Measurements from ENCODE around the gene LXN. TPM values are rescaled to one million over a fixed set of nuclear protein-coding genes. Genes with fewer than 3 reads are reported as not detected.

The LXN gene
- total RNA-seq, 1 donor from 2014 or later: 2.4 TPM

DNA sequence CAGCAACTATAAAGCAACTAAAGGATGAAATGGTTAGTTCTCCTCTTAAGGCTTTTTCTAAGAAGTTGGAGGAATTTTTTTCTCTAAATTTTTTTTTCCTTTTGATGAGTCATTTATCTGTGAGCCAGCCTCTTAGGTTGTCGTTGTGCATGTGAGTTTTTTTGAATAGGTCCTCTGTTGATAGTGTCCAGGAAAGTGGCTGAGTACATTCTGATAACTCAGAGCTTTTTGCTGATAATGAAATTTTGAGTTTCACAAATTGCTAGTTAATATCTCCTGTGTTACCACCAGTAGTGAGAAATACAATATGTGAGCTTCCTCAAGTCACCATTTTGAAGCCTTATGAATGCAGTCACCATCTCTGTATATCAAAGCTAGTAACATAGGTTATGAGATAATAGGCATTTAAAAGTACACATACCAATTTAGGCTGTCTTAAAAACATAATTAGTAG, 7.1 kb upstream of the LXN start:
- intact Hi-C loops (cut with DNase I): no loop called here
- no peak for DNase-seq
- no peak for ATAC-seq (ENCODE audit: poor library complexity)

DNA sequence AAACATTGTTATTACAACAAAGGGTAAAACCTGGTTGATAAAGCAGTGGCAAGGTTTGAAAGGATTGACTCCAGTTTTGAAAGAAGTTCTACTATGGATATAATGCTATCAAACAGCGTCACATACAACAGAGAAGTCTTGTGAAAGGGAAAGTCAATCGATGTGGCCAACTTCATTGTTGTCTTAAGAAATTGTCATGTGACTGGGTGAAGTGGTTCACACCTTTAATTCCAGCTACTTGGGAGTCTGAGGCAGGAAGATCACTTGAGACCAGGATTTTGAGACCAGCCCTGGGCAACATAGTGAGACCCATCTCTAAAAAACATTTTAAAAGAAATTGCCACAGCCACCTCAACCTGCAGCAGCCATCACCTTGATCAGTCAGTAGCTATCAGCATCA, 6.2 kb upstream of the LXN start:
- ATAC-seq (ENCODE audit: poor library complexity): no peak
- DNase-seq: no peak
- intact Hi-C loops (cut with DNase I): no loop called here

DNA sequence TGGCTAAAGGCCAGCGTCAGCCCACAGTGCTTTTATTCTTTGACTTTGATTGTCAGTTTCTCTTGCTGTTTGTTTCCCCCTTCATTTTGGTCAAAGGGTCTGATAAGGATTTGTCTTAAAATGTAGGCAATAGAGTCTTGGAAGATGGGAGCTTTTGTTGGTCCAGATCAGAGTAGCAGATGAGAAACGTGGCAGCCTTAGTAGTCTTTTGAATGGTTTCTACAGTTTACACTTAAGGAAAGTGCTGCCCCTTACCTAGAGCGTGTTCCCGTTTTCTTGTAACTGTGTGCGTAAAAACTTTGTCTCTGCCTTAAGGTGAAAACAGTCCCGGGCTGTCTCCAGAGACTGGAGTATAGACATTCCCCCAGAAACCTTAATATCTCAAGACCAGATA, 630 bp downstream of the LXN start:
- DNase-seq (no peak), ATAC-seq (ENCODE audit: poor library complexity) (peak; percentile 32)
- intact Hi-C loops (cut with DNase I): no loop called here

DNA sequence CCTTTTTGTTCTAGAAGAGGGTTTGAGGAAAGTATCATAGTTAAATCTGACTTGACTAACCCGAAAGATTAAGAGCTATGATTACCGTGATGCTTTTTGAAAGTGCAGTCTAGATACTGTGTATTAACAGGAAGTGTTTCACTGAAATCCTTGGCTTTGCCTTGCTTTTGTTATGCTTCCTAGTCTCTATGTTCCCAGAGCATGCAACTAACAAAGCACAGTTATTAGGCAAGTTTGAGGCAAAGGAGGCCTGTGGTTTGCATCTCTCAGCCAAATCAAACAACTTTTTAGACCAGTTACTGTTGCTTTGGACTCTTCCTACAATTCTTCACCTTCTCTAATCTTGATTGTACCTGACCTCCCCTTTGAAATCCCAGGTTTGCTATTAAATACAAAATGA, 3.9 kb downstream of the LXN start:
- DNase-seq (no peak), ATAC-seq (ENCODE audit: poor library complexity) (no peak)
- intact Hi-C loops (cut with DNase I): no loop called here

DNA sequence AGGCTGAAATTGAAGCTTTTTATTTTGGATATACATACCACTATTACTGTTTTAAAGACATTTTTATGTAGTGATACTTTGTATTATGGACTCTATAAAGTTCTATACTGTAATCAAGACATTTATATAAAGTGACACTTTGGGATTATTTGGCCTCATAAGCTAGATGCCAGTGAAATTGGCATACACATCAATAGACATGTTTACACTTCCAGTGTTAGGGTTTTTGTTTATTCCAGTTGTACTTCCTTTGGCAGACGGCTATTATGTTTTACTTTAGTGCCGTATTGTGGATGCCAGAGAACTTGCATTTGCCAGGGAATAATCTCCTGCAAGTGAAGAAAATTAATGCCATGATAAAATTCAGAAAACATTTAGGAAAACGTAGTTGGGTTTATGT, 6.0 kb downstream of the LXN start:
- intact Hi-C loops (cut with DNase I): no loop called here
- no peak for ATAC-seq (ENCODE audit: poor library complexity)
- no peak for DNase-seq

DNA sequence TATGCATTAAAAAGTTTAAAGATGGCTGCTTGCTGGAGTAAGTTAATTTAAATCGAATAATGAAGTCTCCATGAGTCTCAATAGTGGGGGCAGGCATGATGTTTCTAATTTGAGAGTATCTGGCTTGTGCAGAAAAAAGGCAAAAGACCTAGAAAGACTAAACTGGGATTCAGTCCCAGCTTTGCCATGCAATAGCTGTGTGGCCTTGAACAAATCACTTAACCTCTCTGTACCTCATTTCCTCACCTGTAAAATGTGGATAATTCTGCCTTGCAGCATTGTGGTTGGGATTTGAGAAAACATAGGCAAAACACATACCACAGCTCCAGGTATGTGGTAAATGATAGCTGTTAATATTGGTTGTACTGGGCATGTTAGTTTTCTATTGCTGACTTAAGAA, 8.6 kb downstream of the LXN start:
- intact Hi-C loops (cut with DNase I): no loop called here
- ATAC-seq (ENCODE audit: poor library complexity) (no peak), DNase-seq (no peak)

DNA sequence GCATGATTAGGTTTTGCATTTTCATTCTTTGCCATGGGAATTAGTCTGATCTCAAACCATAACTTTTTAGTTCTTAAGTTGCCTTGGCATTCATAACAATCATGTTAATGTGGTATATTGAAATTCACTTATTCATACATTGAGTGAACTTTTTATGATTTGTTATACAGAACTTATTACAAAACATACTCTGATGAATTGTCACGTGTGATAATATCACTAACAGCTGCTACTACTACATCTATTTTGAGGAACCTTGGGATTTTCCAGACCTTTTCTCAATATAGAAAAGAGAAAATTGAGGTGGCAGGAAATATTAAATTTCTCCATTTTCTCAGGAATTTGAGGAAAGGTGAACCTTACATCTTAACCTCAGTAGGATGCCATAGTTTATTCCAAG, 9.2 kb downstream of the LXN start:
- no peak for ATAC-seq (ENCODE audit: poor library complexity)
- no peak for DNase-seq
- intact Hi-C loops (cut with DNase I): no loop called here

DNA sequence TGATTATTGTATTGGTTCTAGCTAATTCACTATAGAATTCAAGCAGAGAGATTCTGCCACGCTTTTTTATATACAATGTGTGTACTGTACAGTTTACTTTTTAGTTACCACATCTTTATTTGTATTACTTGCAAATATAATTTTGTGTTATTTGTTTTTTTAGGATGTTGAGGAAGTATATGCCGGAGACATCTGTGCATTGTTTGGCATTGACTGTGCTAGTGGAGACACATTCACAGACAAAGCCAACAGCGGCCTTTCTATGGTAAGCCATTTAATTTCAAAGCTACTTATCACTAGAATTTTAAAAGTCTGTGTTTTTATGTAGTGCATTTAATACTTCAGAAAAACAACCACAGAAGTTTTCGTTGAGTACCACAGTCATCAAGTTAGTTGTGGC, 11.7 kb downstream of the LXN start:
- no peak for ATAC-seq (ENCODE audit: poor library complexity)
- DNase-seq: no peak
- intact Hi-C loops (cut with DNase I): no loop called here

DNA sequence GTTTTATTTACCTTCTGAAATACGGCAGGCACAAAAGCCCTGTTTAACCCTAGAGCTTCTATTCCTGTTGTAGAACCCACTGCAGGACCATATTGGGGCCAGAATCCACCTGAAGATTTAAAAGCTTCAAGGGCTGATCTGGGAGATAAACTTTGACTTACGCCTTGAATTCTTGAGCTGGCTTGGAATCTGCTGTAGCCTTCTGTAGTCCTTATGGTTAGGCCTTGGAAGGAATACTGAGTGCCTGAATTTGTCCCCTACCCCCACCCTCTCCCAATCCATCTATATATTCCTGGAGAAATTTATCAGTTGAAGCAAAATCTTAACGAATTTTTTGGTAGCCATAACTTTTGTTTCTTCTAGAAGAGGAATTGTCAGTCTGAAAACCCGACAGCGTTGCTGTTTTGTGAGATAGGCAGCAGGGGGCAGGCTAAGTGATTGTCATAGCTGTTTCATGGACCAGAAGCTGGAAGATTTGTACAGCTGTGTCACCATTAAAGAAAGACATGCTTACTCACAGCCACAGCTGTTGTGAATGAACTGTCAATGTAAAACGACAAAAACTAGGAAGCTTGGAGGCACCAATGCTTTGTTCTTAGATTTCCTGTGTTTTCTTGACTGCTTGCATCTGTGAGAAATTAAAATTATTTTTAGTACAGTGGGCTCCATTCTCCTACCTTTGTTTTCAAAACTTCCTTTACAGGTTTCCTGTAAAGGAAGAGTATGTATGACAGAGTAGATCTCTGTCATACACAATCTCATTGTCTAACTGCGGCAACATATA, 12.8 kb downstream of the LXN start:
- intact Hi-C loops (cut with DNase I): no loop called here
- peak; percentile 52 for DNase-seq
- ATAC-seq (ENCODE audit: poor library complexity): peak; percentile 69

DNA sequence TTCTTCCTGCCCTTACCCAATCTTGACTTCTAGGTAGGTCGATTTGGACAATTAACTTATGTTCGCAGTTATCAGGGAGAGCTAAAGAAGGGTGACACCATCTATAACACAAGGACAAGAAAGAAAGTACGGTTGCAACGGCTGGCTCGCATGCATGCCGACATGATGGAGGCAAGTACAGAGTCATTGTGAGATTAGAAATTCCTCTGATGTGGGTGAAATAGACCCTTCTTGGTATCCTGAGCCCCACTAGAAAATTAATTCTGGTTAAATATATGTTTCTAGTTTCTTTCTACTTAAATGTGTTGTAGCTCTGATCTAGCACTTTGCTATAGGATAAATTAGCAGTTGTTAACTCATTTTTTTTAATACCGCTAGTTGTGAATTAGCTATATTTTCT, 13.6 kb downstream of the LXN start:
- DNase-seq: no peak
- intact Hi-C loops (cut with DNase I): no loop called here
- ATAC-seq (ENCODE audit: poor library complexity): no peak

DNA sequence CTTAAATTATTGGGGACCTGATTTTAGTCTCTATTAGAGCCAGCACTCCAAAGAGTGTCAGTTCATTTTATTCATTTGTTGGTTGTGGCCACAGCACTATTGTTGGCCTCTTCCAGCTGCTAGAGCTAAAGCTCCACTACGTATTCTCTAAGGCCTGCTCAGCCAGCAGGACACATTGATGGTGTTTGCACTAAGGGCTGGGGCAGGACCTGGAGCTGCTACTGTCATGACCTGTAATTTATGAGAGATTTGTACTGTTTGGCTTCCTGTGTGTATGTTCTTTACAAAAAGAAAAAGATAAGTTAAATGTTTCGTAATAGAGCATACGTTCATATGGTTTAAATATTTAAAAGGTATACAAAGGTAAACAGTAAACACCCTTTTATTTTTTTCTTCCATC, 20.0 kb downstream of the LXN start:
- DNase-seq (no peak), ATAC-seq (ENCODE audit: poor library complexity) (no peak)
- intact Hi-C loops (cut with DNase I): no loop called here

DNA sequence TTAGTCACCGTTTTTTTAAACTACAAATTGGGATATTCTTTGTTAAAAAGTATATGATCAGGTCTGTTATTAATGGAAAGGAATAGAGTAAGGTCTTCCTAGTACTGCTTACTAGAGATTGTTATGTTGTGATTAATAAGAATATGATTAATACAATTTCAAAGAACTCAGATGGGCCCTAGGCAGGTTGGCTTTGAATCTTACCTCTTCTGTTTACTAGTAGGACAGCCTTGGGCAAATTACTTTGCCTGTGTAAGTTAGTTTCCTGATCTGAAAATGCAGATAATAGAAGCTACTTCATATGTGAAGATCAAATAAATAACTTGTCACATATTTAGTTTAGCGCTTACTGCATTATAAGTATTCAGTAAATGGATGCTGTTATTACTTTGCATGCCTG, 21.3 kb downstream of the LXN start:
- ATAC-seq (ENCODE audit: poor library complexity): no peak
- DNase-seq: no peak
- intact Hi-C loops (cut with DNase I): no loop called here

DNA sequence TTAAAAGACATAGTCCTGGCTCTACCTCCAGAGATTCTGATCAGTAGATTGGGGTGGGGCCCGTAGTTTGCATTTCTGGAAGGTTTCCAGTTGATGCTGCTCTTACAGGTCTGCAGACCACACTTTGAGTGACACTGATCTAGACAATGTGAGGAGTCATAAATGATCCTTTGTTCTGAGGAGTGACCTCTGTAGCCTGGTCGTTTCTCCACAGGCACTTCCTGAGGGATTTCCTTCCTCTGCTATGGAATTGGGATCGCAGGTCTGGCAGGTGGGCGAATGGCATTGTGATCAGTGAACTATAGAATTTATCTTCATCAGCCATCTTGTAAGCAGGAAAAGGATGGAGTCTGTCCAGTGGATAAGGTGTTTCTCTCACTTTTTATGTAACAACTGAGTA, 22.7 kb downstream of the LXN start:
- no peak for ATAC-seq (ENCODE audit: poor library complexity)
- DNase-seq: no peak
- intact Hi-C loops (cut with DNase I): no loop called here

DNA sequence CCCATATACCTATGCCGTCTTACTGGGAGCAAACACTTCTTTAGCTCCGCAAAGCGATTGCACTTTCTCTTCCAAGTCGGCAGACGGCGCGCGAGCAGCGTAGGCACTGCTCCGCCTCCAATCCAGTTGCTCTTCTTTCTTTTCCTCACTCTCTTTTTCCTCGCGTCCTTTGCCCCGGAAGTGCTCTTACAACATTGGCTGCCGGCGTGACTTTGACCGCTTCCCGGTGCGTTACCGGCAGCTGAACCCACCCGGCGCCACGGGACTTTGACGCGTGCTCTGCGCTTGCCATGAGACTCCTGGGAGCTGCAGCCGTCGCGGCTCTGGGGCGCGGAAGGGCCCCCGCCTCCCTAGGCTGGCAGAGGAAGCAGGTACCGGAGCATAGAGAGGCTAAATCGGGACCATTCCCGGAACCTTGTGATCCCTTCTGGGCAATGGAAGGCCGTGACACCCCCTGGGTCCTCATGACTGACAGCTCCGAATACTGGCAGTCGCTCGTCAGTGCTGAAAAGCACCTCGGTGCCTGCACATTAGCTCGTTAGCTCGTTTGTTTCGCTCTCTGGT, 28.0 kb downstream of the LXN start, which contains the start of gene GFM1:
TSS of gene GFM1 (plus strand) at position 183 of the 564 bp plus-strand sequence. CDS start at position 291, 108 bp downstream.
- DNase-seq: peak; percentile 94
- ATAC-seq (ENCODE audit: poor library complexity): peak; percentile 99
- intact Hi-C loops (cut with DNase I): no loop called here

DNA sequence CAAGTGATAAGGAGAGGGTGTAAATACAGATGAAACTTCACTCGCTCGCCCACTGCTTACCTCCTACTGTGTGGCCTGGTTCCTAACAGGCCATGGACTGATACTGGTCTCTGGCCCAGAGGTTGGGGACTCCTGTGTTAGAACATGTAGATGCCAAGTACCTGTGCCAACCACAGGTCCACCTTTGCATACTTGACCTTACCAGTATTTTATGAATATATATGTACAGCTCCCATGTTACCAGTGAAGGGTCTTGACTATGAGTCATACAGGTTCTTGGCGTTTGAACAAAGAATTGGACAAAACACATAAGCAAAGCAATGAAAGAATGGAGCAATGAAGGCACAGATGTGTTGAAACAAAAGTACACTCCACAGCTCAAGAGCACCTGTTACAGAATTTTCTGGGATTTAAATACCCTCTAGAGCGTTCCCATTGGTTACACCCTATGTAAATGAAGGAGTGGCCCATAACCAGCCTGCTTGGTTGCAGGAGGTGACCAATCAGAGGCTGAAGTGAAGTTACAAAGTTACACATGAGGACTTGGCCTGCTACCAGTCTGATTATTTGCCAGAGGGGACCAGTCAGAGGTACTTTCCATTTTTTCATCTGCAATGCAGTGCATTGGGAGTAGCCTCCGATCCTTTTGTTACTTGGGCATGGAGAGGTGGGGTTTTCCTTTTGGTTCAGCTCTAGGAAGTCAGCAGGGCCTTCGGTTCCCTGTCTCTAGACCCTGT, 29.8 kb downstream of the LXN start:
- DNase-seq (no peak), ATAC-seq (ENCODE audit: poor library complexity) (no peak)
- intact Hi-C loops (cut with DNase I): no loop called here

DNA sequence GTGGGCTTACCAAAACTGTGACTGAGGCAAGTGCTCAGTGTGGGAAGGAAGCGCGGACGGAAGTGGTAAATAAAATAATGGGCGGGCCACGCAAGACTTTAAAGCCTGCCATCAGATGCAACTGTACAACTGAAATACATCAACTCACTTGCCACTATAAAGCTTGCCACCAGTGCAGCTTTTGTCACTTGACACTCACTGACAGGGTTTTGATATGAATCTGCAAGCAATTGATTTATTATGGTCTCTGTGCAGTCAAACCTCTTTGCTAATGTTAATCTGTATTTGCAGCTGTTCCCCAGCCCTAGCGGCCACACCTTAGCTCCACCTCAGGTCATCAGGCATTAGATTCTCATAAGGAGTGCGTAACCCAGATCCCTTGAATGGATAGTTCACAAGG, 30.4 kb downstream of the LXN start:
- no peak for ATAC-seq (ENCODE audit: poor library complexity)
- intact Hi-C loops (cut with DNase I): no loop called here
- no peak for DNase-seq

DNA sequence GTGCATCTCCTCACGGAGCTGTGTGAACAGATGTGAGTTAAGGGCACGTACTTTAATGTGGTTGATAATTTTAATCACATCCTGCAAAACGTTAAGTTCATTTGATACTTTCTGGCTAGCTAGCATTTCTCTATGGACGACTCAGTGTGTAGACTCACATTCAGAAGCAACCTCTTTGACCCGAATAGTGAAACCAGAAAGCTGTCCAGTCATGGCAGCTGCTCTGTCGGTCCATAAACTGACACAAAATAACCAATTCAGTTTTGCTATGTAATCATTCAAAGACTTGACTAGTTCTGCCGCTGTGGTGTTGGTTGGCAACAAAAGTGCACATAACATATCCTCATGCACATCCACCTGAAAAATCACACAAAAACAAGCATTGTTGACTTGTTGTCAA, 31.8 kb downstream of the LXN start:
- intact Hi-C loops (cut with DNase I): no loop called here
- DNase-seq: no peak
- no peak for ATAC-seq (ENCODE audit: poor library complexity)

DNA sequence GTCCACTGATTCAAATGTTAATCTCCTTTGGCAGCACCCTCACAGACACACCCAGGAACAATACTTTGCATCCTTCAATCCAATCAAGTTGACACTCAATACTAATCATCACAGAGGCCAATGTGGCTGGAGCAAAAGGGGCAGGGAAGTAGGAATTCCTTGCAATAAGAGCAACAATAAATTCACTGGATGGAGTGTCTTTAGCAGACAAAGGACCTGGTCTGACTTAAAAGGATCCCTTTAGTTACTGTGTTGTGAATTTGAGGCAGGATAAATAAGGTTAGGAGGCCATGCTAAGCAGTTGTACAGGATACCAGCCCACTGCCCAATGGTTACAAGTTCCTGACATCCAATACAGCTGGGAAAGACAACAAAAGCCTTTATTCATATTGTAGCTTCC, 40.5 kb downstream of the LXN start:
- intact Hi-C loops (cut with DNase I): no loop called here
- no peak for ATAC-seq (ENCODE audit: poor library complexity)
- no peak for DNase-seq

DNA sequence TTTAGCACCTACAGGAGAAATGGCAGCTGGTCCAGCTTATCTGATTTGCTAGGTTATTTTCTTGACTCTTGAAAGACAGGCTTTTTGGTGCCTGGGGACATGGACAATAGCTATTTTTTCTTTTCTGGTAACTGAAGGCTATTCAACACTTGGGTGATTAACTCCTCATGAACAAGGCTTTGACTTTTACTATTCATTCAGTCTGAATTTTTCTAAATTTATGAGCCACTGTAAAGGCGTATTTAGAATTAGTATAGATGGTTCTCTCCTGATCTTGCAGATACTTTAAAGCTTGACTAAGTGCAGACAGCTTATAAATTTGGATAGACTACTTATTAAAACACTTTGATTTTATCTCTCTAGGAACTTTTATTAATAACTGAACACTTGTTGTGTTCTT, 46.6 kb downstream of the LXN start:
- no peak for DNase-seq
- intact Hi-C loops (cut with DNase I): no loop called here
- ATAC-seq (ENCODE audit: poor library complexity): no peak

All from Right ventricle myocardium superior (tissue), 1 donor.